H1 (cell line): ENCODE measurements around the gene CBLB. TPM values are rescaled to one million over a fixed set of nuclear protein-coding genes. Genes with fewer than 3 reads are reported as not detected.

Source experiments
- HDAC6 ChIP-seq: IDR thresholded peaks from one replicate; pipeline ENCODE4 v1.7.1; 2012; ENCODE audit warnings: low read depth, mild to moderate bottlenecking, inconsistent platforms, low read length, moderate library complexity
- MAX ChIP-seq: IDR thresholded peaks from 2 replicates; pipeline ENCODE4 v1.6.1; 2012; ENCODE audit warnings: inconsistent platforms
- USF2 ChIP-seq: IDR thresholded peaks from 2 replicates; pipeline ENCODE4 v1.6.1; 2011; ENCODE audit warnings: low read length, improper control_type of control experiment
- polyA plus RNA-seq, 7 experiments: library from polyadenylated mRNA; depleted of rRNA in 3 of 7; stranded (reverse) in 5 of 7; unstranded in 2 of 7; fragments of >200 nt in 5 of 7; fragments of 200-250 nt in 2 of 7; gene quantifications; 1 replicate in 5 of 7; 2 replicates in 1 of 7; 4 replicates in 1 of 7; pipeline versions ENCODE4 v1.2.1 to v1.2.3, GENCODE V29; 2011 to 2013; ENCODE audit warnings: missing spikeins in 2 of 7, mixed read lengths in 2 of 7
- total RNA-seq: library from RNA; stranded (reverse); fragmentation: NEBNext Ultra II Directional; extraction: Animal tissue kit (Norgen Biotek cat#: 25700); gene quantifications from 2 replicates; pipeline ENCODE4 v1.2.1, GENCODE V29; 2021

The CBLB gene
- total and polyA plus RNA-seq, 2 of the 8 experiments (the other 6 are each of a cell fraction or from before 2014, with no cell fraction given), result 14.5 to 26.0 TPM

GRCh38 chr3:105730801-105731354 lies 137.9 kb downstream of the CBLB start (continued):
- TF ChIP-seq USF2, result no peak
- no peak for TF ChIP-seq HDAC6
- no peak for TF ChIP-seq MAX
